ENCODE data around the gene C1GALT1C1L.
"Not testable (repeated sequence)": the region's sequence is repeated elsewhere in the genome, so short reads cannot be mapped to it uniquely, and the experiment has no call there.

The C1GALT1C1L gene

DNA sequence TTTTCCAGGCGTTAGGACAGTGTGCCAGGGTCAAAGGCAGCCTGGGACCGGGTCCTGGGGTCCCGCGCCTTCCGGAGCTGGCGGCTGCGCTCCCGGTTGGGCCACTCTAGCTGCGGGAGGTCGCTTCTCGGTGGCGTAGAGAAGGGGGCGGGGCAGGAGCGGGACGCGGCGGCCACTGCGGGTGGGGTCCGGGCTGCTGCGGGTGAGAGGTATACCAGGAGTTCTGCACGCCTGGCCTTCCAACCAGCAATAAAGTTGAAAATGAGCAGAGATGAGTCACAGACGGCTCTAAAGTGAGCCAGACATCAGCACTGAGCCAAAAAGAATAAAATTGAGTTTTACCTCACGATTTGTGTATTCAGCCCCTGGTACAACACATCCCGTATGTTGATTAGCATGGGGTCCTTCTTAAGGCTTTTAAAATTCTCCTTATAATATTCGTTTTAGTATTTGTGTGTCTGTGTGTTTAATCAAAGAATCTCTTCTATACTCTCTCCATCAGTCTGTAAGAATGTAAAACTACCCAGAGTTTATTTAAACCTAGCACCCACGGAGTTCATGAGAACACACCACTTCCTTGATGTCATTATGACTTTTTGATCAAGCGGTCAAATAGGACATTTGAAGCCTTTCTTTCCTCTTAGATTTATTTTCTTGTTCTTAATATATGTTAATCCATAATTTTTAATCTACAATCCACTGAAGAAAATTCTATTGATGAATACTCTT is at the start of gene C1GALT1C1L:
Gene C1GALT1C1L (minus strand): TSS at position 108 of the 729 bp plus-strand sequence. CDS start 107 bp downstream, at position 1.
- DNase-seq (ENCODE audit: low spot score) = no peak

GRCh38 chr2:43725711-43726246 is 49.5 kb upstream of the C1GALT1C1L start:
- no peak for DNase-seq (ENCODE audit: low spot score)

GRCh38 chr2:43724728-43725526 is 48.7 kb upstream of the C1GALT1C1L start:
- DNase-seq (ENCODE audit: low spot score) = no peak

- no peak for DNase-seq (ENCODE audit: low spot score)
These were observed 42.4 kb upstream of the C1GALT1C1L start for GRCh38 chr2:43718530-43719124.

- no peak for DNase-seq (ENCODE audit: low spot score)
These were observed 41.1 kb upstream of the C1GALT1C1L start for GRCh38 chr2:43717322-43717721.

GRCh38 chr2:43715300-43716098 is 39.3 kb upstream of the C1GALT1C1L start:
- no peak for DNase-seq (ENCODE audit: low spot score)

- DNase-seq (ENCODE audit: low spot score) = no peak
These were observed 37.9 kb upstream of the C1GALT1C1L start for GRCh38 chr2:43714164-43714563.

DNA sequence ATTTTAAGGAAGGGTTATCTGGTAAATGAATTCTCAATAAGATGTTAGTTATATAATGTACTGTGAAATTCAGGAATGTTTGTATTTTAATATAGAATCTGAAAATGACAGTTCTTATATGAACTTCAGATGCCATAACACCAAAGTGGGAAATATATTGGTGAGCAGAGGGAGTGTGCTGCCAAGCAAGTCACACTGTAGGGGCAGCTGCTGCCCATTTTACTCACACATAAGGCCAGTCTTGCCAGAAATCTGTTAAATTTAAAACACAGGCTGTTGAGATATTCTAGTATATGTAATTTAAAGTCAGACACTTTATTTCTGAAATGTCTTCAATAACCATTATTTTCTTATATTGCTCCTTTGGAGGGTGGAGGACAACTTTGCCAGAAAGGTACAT is 34.6 kb upstream of the C1GALT1C1L start:
- DNase-seq (ENCODE audit: low spot score) = no peak

GRCh38 chr2:43708891-43709290 is 32.7 kb upstream of the C1GALT1C1L start:
- DNase-seq (ENCODE audit: low spot score) = no peak

DNA sequence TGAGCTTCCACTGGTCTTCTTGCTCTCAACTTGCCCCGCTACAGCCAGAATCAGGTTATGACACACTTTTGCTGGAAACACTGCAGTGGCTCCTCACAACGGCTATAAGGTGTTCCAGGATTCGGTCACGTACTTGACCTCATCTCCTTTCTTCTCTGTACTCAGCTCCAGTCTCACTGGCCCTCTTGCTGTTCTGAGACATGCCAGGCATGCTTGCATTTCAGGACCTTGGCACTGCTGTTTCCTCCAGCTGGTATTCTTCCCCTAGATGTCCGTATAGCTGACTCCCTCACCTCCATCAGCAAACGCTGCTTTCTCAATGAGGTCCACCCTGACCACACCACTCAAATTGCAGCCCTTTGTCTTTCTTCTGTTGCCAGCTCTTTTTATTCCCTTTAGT is 31.9 kb upstream of the C1GALT1C1L start:
- no peak for DNase-seq (ENCODE audit: low spot score)

DNA sequence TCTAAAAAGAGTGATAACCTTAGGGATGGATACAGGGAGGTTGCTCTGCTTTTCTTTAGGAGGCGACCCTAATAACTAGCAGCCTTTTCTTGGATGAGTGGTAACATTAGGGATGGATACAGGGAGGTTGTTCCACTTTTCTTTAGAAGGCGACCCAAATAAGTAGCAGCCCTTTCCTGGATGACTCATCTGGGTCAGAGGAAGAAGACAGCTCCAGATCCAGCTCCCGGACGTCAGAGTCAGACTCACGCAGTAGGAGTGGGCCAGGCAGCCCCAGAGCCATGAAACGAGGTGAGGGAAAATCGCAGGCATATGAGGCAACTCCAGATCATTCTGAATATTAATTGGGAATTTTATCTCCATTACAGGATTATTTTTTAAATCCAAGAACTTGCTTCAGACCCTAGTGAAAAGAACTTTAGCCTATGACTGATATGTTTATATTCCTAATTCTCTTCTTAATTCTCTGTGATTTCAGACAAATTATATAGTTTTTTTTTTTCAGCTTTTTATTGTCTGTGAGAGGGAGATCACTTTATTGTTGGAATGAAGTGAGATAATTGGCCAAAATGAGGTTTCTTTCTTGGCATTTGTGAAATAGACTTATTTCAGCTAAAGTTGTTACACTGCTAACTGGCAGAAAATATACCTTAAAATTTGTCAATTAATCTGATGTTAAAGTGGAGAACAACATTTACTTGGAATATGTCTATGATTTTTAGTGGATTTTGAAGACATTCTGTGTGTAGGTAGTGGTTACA is 31.2 kb upstream of the C1GALT1C1L start:
- no peak for DNase-seq (ENCODE audit: low spot score)

DNA sequence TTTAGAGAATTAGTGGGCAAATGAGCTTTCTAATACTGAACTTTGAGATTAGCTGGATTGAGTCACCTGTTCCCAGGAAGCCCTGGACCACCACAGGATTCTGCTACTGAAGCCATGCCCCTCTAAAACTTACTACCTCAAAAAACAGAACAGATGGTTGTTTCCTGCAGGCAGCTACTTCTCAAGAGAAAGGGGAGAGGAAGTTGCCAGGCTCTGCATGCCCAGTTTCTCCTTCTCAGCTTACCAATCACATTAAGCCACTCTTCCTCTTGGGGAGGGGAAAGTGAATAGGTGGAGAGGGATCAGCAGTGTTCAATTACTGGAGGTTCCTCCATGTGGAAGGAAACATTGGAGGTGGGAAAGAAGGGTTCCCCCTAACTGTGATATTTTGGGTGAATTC is 24.9 kb upstream of the C1GALT1C1L start:
- no peak for DNase-seq (ENCODE audit: low spot score)

- no peak for DNase-seq (ENCODE audit: low spot score)
These were observed 23.5 kb upstream of the C1GALT1C1L start for GRCh38 chr2:43699761-43700160.

DNA sequence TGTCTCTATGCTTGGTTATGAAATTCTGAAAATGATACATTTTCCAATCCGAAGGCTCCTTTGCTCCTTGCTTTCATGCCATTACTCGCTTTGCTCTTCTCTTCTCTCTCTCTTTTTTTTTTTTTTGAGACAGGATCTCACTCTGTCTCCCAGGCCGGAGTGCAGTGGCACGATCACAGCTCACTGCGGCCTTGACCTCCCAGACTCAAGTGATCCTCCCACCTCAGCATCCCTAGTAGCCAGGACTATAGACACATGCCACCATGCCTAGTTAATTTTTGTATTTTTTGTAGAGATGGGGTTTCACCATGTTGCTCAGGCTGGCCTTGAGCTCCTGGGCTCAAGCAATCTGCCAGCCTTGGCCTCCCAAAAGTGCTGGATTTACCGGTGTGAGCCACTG is 21.9 kb upstream of the C1GALT1C1L start:
- not testable (repeated sequence) for DNase-seq (ENCODE audit: low spot score)

DNA sequence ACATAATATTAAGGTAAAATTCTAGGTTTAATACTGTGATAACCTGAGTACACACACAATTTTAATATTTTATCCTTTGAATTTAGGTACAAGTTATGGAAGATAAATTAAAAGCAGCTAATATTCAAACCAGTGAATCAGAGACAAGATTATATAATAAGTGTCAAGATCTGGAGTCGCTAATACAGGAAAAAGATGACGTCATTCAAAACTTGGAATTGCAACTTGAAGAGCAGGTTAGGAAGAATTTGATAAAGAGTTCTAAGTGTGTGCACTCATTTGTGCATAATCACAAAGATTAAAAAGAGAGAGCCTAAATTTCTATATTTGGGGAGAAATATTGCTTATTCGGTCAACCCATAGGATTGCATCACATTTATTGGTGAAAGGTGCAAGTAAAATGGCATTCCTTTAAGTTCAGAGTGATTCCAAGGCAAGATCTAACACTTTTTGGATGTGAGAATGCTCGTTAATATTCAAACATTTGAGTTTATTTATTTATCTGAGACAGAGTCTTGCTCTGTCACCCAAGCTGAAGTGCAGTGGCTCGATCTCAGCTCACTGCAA is 16.3 kb upstream of the C1GALT1C1L start:
- no peak for DNase-seq (ENCODE audit: low spot score)

- no peak for DNase-seq (ENCODE audit: low spot score)
These were observed 13.8 kb upstream of the C1GALT1C1L start for GRCh38 chr2:43689999-43690398.

GRCh38 chr2:43685357-43685756 is 9.1 kb upstream of the C1GALT1C1L start:
- no peak for DNase-seq (ENCODE audit: low spot score)

- not testable (repeated sequence) for DNase-seq (ENCODE audit: low spot score)
These were observed 1.6 kb upstream of the C1GALT1C1L start for GRCh38 chr2:43677783-43678182.

DNA sequence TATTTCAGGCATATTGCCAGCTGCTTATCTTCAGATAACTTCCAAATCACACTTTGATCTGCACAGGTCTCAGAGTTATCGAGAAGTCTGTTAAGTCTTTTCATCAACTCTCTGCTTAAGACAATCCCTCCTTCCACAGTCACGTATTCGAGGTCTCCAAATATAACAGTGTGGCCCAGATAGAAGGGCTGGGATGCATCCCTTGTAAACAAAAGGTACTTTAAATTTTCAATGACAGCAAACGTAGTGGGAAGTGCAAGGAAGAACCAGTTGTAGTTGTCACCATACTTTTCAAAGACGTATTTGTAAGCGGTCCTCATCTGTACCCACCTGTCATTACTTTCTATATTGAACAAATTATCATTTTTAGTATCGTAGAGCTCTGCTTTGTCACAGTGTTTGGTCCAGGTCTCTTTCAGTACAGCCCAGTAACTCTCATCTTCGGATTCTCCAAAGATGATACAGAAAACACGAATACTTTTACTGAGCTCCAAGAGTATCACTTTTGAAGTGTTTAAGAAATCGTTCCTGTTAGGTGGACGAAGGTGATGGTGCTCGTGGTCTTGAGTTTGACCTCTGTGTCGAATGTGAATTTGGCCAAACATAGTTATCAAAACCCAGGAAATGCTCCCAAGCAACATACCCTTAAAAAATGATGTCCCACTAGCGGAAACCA is 445 bp downstream of the C1GALT1C1L start:
- DNase-seq (ENCODE audit: low spot score) = no peak

- no peak for DNase-seq (ENCODE audit: low spot score)
These were observed 19.0 kb downstream of the C1GALT1C1L start for GRCh38 chr2:43657241-43657640.
